GM19238 (cell line): ENCODE results near the gene SFT2D3.

Experiments
- DNase-seq: peaks from one replicate; pipeline ENCODE4 v3.0.0; 2011; ENCODE audit warnings: low spot score; ENCODE audit not compliant: insufficient read length

Gene SFT2D3

DNA sequence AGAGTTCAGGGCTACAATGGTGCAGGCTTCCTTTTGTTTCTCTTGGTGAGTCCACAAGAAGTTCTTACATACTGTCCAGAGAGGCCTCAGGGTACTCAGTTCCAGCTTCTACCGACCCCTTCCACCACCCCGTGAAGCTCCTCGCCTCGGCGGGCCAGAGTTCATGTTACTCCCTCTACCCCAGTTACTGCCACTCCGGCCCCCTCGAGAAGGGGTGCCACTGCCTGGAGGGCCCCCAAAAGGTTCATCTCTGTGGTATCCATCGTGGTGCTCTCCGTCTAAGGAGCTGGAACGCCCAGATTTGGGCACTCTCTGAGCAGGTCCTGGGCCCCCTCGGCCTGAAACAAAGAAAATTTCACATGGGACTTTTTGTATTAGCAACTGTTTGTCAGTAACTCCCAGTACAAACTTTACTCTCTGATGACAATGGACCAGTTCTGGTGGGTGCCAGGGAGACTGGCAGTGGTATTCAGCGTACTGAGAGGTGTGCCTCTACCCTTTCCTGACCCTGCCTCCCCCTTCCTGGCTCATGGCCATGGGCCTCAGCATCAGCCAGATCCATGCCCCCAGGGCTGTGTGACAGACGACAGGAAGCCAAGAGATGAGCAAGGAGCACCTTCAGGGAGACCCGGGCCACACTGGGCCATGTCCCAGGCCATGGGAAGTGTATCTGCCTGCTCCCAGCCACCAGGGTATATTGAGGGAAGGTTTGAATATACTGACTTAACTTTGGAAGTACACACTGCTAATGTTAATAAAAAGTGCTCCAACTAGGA, 5.1 kb downstream of the SFT2D3 start:
- DNase-seq = no peak

DNA sequence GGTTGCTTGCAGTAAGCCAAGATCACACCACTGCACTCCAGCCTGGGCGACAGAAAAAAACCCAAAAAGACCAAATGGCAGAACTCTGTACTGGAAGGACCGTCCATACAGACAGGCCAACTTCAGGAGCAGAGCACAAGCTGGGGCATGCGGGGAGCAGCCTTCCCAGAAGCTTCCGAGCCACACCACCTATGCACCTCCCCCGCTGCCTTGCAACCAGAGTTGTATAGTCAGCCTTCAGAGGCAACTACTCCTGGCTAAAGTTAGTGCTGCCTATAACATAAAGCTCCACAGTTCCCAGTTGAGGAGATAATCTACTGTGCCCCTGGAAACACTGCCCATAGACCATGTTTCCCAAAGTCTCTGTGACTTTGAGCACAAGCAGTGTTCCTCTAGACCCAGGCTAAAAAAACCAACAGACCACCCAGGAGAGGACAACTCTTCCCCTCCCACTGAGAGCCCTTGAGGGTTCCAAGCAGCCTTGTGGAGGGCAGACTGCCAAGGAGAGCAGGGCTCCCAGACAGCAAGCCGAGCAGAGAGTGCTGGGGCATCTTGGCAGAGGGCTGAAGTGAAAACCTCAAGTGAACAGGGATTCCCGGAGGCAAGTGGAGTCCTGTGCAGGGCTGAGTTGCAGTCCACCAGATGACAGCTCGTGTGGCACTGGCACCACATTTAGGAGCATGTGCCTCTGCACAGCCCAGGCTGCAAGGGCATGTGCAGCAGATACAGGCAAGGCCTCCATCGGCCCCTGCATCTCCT, 6.8 kb downstream of the SFT2D3 start:
- no peak for DNase-seq

DNA sequence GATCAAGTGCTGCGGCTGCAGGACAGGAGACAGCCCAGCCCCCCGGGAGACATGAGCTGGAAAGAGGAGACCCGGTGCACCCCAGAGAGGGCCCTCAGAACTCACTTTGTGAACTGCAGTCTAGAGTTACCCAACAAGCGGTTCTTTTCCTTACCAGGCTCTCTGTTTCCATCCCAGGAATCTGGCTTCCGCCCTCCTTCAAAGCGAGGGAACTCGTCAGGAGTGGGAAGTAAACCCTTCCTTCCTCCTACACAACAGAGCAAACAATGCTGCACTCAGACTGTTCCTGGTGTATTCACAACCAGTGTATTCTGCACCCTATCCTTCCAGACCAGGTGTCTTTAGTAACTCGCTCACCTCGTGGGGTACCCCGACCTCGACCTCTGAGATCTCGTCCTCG, 8.0 kb downstream of the SFT2D3 start:
- DNase-seq = no peak

DNA sequence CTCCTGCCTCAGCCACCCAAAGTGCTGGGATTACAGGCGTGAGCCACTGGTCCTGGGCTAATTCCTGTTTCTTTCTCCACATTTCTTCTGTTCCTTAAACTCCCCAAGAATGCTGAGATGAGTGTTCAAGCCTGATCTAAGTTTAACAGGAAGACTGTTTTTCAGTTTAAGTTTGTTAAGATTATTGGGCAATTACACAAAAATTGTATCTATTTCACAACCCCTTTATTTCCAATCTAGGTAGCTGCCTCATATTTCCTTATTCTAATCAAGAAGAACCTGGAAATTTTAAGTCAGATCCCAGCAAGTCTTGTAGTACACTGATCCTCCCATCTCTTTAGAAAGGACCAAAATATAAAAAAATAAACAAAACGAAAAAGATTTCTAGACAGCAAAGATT, 11.7 kb downstream of the SFT2D3 start:
- no peak for DNase-seq

DNA sequence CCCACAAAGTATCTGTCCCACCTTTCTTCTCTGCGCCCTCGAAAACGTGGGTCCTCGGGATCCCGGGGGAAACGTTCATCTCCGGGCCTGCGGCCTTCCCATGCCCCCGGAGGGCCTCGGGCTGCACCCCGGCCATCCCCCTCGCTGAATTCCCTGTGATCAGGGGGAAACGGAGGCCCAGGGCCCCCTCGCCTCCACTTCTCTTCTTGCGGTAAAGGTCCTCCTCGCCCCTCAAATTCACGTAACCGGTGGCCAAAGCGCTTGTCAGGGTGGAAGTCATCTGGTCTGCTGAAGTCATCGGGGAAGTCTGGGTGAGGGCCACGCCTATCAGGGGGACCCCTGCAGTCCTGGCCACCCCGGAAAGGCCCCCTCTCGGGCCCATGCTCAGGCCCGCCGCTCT, 12.3 kb downstream of the SFT2D3 start:
- no peak for DNase-seq

DNA sequence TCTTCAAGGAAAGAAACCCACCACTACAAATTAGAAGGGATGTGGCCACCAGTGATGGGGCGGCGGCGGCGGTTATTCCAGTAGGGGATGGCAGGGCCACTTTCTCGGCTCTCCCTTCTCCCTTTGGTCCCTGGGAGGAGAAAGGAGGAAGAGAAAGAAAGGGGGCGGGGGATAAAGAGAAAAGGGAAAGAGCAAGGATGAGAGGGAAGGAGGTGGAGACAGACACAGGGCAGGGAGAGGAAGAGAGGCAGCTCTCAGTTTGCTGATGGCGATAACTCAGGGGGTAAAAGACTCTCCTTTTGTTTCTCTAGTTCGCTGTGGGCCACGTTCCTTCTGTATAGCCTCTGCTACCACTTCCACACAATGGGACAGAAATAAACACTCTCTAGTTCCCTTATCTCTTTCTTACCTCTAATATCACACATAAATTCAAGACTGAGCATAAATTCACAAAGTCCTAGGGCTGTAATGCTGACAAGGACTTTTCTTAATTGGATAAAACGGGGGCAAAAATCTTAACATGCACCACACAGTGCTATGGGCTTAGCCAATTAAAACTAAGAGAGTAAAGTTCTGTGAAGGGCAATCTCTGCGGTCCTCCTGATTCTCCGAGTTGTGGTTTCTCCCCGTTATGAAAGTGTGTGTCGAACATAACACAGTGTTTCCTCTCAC, 14.6 kb downstream of the SFT2D3 start:
- no peak for DNase-seq

GRCh38 chr2:127718271-127718670, 17.0 kb downstream of the SFT2D3 start:
- DNase-seq = no peak

DNA sequence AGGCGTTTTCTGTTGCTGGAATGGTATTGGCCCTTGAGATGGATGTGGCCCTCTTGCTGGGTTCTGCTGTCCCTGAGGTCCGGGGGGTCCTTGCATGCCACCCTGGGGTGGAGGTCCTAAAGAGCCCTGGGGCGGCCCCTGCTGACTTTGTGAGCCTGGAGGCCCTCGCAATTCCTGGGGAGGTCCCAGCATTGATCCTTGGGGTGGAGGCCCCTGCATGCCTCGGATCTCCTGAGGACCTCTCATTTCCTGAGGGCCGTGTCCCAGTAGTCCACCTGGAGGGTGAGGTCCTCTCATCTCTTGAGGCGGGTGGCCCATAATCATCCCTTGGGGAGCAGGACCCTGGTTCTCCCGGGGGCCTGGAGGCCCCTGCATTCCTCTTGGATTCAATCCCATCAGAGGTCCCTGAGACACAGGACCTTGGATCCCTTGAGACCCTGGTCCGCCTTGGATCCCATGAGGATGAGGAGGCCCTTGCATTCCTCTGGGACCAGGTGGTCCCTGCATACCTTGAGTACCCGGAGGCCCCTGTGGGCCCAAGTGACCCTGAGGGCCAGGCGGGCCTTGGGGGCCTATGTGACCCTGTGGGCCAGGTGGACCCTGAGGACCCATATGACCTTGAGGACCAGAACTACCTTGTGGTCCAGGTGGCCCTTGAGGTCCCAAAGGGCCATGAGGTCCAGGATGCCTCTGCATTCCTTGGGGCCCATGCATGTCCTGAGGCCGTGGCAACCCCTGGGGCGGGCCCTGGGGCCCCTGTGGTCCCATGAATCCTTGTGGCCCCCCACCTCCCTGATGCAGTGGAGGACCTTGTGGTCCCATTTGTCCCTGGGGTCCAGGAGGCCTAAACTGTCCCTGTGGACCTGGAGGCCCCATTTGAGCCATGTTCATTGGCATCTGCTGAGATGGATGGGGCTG, 18.3 kb downstream of the SFT2D3 start:
- DNase-seq = no peak

GRCh38 chr2:127721311-127721977, 20.1 kb downstream of the SFT2D3 start:
- DNase-seq = no peak

DNA sequence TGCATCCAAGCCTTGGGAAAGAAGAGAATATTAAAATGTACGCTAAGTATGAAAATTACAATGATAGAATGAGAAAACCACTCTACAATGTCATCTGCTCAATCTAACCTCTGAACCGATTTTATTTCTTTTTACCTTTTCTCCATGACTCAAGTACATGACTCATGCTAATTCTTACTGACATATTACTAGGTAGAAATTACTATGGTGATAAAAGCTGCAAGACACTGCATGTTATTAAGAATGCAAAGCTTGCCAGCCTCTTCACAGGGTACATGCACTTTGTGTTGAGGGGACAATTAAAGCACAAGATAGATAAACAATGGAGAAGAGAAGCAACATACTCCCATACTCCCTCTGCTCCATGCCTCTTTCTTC, 20.7 kb downstream of the SFT2D3 start:
- DNase-seq = no peak

GRCh38 chr2:127722807-127723206, 21.5 kb downstream of the SFT2D3 start:
- DNase-seq = no peak

DNA sequence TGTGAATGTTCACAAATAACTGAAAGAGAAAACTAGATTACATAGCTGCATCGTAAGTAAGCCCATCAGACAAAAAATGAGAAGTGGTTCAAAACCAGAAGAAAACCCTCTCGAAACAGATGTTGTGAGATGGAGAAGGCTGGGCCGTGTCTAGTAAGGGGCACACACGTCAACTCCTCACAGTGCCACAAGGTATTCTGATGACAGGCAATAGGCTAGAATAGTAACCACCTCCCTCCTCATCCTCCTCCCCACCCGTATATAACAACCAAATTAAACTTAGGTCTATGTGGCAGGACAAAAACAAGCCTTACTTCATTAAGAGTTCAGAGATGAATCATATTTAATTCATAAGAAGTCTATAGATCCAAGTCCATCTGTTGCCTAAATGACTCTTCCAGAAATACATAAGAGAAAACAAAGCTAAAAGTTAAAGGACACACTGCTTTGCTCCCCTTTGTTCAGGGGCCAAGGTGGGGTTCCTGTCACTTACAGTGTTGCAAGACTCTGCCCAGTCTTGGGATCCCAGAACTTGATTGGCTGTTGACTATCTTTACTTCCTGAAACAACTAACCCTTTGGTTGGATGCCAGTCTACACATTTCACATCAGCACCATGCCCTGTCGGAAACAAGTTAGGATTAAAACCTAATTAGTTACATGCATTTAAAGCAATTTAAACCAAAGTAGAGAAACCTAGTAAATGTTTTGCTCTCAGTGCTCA, 25.0 kb downstream of the SFT2D3 start:
- no peak for DNase-seq

DNA sequence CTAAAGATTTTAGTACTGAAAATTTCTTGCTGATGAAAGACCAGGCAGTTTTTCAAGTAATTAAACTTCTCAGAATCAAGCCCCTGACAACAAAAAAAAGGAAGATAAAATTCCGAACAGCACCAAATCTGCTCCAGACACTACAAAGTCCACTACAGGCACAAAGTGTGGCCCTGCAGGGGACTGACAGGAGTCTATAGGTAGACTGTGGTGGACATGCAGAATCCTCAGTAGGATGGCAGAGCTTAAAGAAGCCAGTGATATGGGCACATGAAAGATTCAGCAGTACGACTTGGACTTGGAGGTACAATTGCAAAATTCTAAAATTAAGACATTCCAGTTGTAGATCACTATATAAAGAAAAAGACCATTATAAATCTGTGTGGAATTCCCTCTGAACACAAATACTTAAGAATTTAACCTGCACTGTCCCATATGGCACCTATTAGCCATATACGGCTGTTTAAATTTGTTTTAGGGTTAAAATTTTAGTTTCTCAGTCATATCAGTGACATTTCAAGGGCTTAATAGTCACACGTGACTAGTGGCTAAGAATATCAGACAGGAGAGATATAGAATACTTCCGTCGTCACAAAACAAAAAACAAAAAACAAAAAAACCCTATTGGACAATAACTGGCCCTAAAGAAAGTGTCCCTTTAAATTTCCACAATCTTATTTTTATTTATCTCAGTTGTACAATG, 32.0 kb downstream of the SFT2D3 start:
- no peak for DNase-seq

- no peak for DNase-seq
Measured at GRCh38 chr2:127733816-127734537, 32.7 kb downstream of the SFT2D3 start.

- DNase-seq = no peak
Measured at GRCh38 chr2:127735044-127735443, 33.7 kb downstream of the SFT2D3 start.

DNA sequence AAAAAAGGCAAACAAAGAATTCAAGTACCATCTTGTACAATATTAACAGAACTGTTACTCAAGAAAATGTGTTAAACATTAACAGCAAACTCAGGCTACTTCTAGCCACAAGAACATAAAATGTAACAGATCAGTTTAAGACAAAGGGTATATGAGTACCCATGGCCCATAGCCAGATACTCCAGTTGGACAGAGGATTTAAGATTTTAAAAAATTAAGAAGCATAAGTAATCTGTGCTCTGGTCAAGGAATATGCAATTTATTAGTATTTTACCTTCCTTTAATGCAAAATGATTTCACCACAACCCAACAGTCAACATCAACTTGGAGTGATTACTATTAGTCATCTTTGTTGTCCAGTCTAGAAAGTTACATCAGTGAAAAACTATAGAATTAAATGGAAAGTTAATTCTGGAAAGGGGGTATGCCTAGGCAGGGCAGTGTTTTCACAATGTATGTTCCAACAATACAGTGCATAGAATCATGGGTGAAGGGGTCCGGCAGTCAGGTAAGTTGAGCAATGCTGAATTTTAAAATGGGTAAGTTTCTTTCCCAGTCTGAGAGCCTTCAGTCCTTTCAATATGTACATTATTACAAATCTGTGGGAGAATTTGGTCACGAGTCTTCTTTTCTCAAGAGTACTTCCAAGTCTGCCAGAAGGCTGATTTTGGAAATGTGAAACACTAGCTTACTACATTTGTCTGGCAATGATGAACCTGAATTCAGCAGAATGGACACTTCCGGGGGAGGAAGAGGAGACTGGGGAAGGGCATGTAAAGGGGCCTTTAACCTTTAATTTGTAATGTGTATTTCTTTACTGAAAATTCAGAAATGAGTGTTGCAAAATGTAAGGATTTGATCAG, 34.5 kb downstream of the SFT2D3 start:
- DNase-seq = no peak

GRCh38 chr2:127737892-127738291, 36.6 kb downstream of the SFT2D3 start:
- no peak for DNase-seq

GRCh38 chr2:127739800-127740199, 38.5 kb downstream of the SFT2D3 start:
- no peak for DNase-seq
